Hepatocyte (in vitro differentiated cells): Measurements from ENCODE around the gene MRPS9.

Experiments
- EZH2 ChIP-seq: fragments of 200-600 bp; sonication (generic); IDR thresholded peaks from 2 replicates; pipeline ENCODE4 v1.6.1; 2016; ENCODE audit warnings: antibody characterized with exemption, mild to moderate bottlenecking, borderline replicate concordance
- EZH2phosphoT487 ChIP-seq: fragments of 200-600 bp; sonication (generic); IDR thresholded peaks from one replicate; pipeline ENCODE4 v1.6.1; 2018; ENCODE audit warnings: antibody characterized with exemption, mild to moderate bottlenecking, low read depth, moderate library complexity; ENCODE audit not compliant: unreplicated experiment, severe bottlenecking
- TF ChIP-seq, protein P1 (sequence below): fragments of 200-600 bp; sonication (generic); IDR thresholded peaks from 2 replicates; pipeline ENCODE4 v1.5.1; 2016; ENCODE audit warnings: antibody characterized with exemption, mild to moderate bottlenecking; ENCODE audit not compliant: poor library complexity

DNA sequence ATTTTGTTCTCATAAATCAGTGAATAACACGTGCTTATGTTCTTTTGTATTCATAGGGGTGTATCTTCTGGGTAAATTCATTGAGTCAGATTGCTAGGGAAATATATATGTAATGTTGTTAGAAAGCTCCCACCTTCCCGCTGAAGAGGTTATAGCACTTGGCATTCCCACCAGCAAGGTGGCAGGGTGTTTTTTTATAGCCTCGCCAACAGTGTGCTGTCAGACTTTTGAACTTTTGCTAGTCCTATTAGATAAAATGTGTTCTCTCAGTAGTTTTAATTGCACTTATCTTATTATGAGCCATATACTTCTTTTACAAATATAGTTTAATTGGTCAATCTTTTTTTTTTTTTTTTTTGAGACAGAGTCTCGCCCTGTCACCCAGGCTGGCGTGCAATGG lies 31.0 kb downstream of the MRPS9 start:
- TF ChIP-seq, protein P1, sequence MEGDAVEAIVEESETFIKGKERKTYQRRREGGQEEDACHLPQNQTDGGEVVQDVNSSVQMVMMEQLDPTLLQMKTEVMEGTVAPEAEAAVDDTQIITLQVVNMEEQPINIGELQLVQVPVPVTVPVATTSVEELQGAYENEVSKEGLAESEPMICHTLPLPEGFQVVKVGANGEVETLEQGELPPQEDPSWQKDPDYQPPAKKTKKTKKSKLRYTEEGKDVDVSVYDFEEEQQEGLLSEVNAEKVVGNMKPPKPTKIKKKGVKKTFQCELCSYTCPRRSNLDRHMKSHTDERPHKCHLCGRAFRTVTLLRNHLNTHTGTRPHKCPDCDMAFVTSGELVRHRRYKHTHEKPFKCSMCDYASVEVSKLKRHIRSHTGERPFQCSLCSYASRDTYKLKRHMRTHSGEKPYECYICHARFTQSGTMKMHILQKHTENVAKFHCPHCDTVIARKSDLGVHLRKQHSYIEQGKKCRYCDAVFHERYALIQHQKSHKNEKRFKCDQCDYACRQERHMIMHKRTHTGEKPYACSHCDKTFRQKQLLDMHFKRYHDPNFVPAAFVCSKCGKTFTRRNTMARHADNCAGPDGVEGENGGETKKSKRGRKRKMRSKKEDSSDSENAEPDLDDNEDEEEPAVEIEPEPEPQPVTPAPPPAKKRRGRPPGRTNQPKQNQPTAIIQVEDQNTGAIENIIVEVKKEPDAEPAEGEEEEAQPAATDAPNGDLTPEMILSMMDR = no peak
- no peak for TF ChIP-seq EZH2
- no peak for TF ChIP-seq EZH2phosphoT487
